GM19025 (cell line): ENCODE results near the gene PANX2.

Experiments
- ATAC-seq: cut with Tn5 transposase; IDR thresholded peaks from one replicate; pipeline ENCODE4 v1.9.1; 2021; ENCODE audit warnings: mild to moderate bottlenecking, low read depth, moderate library complexity; ENCODE audit not compliant: unreplicated experiment

Gene PANX2

DNA sequence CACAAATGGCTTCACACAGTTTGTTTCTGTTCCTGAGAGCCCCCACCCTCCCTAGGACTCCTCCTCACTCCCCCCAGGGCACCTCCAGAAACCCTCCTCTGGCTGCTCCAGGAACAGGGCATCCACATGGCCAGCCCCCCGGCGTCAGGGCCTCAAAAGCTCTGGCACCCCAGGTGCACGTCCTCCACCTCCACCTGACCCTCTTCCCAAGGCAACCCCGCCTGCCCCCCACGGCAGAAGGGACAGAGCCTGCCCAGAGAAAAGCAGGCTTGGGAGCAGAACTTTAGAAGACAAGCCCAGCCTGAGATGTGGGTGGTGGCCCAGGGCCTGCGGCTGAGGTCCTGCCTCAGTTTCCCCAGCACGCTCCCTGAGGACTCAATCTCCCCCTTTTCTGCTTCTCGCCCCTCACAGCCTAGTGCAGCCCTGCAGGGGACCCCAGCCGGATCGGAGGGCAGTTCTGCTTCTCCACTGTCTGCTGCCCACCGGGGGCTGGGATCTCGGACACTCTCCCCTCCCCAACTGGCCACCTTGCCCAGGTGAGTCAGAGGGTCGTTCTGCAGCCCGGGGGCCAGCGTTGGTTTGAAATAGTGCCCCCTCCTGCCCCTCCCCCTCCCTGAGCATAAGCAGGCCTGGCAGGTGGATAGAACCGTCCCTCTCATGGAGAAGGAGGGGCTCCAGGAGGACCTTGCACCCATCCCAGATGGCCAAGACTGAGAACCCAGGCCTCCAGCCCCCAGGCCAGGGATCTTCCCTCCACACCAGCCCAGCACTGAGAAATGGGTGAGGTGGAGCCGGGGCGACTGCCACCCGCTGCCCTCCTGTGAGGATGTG, 12.8 kb downstream of the PANX2 start:
- ATAC-seq = no peak

DNA sequence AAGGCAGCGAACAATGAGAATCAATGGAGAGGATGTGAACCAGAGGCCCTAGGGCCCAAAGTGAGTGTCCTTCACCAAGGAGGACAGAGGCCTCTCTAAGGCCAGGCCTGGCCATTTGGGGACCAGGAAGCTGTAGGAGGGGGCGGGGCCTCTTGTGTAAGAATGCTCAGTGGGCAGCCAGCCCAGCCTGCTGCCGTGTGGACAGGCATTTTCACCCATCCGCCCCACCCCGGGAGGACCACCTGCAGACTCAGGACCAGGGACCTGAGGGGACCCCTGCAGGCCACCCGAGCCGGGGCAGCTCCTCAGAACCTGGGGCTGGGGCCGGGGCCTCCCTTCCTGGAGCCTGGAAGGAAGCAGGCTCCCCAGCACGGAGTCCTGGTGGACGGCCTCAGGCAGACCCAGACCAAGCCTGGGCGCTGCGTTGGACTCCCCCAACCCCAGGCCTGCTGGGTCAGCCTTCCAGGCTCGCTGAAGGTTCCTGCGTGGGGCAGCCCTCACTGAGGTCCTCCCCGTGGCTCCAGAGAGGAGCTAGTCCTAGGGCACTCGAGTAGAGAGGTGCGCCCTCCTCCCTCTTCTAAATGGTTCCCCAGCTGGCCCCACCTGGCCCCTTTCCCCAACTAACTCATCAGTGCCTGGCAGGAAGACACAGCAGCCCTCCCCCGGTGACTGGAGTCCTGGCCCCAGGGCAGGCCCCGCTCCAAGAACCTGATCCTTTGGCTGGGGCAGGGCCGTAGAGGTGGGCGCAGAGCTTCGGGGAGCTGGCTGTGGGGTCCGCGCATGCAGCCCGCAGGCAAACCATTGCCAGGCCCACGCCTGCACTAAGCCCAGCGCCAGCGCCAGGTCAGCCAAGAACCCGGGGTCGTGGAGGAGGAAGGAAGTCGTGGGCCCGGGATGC, 13.7 kb downstream of the PANX2 start:
- ATAC-seq = no peak

DNA sequence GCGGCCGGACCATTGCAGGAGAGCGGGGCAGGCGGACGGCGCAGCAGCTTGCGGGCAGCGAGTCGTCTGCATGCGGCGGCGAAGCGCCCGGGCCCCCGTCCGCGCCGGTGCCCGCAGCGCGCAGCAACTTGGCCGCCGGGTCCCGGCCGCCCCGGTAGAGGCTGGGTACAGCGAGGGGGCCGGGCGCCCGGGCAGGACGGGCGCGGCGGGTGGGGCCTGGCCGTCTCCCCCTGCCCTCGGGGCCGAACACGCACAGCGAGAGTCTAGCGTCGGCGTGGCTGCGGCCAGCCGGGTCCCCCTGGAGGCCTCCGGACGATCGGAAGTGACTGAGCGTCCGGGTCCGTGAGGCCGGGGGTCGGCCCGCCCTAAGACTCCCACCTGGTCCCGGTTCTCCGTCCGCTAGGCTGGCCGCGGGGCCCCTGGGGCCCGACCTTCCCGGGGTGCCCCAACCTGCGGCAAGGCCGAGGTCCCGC, 14.4 kb downstream of the PANX2 start:
- ATAC-seq = no peak

GRCh38 chr22:50185375-50186087, 15.0 kb downstream of the PANX2 start, which contains the start of gene TRABD:
Gene TRABD (plus strand): TSS chr22:50185913. CDS start chr22:50193061, 7,148 bp downstream.
- ATAC-seq = peak; percentile 39

DNA sequence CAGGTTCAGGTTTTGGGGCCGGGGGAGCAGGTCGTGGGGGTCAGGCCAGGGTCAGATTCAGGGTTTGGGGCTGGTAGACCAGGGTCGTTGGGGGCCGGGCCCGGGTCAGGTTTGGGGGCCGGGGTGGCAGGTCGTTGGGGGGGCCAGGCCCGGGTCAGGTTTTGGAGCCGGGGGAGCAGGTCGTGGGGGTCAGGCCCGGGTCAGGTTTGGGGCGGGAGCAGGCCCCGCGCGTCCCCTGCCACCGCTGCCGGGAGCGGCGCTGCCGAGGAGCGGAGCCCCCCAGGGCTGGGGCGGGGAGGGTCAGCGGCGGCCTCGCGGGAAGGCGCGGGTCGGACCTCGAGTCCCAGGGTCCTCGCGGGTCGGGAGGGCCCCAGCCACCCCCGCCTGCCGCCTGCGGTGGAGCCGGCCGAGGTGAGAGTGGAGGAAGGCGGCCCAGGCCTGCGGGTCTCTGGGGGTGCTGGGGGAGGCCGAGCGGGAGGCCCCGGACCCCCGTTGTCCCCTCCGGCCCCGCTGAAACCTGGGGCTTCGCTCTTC, 15.7 kb downstream of the PANX2 start:
- no peak for ATAC-seq

GRCh38 chr22:50186761-50187523, 16.4 kb downstream of the PANX2 start:
- ATAC-seq = no peak

DNA sequence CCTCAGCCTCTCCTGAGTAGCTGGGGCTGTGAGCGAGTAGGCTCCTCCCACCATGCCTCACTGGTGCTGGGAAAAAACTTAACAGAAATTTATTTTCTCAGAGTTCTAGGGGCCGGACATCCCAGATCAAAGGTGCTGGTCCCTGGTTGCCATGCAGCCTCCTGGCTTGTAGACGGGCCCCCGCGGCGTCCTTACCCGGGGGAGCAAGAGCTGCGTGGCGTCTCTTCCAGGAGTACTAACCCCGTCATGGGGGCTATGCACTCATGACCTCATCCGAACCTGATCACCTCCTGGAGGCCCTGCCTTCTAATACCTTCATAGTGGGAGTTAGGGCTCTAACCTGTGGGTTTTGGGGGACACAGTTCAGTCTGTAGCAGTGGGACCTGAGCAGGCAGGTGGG, 17.8 kb downstream of the PANX2 start:
- ATAC-seq = no peak

- no peak for ATAC-seq
These were observed 18.8 kb downstream of the PANX2 start for GRCh38 chr22:50189184-50189848.

DNA sequence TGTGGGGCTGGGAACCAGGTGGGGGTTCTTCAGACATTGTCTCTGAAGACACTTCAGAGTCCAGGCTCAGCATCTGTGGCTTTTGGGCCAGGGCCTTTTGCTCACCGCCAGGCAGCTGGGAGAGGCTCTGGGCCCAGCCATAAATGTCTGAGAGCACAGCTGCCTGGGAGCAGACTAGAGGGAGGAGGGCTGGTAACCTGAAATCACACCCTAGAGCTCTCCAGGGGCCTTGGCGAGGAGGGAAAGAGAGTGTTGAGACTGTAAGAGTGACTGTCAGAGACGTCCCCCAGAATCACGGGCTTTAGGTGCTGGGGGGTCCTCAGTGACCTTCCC, 19.3 kb downstream of the PANX2 start:
- peak; percentile 4 for ATAC-seq

DNA sequence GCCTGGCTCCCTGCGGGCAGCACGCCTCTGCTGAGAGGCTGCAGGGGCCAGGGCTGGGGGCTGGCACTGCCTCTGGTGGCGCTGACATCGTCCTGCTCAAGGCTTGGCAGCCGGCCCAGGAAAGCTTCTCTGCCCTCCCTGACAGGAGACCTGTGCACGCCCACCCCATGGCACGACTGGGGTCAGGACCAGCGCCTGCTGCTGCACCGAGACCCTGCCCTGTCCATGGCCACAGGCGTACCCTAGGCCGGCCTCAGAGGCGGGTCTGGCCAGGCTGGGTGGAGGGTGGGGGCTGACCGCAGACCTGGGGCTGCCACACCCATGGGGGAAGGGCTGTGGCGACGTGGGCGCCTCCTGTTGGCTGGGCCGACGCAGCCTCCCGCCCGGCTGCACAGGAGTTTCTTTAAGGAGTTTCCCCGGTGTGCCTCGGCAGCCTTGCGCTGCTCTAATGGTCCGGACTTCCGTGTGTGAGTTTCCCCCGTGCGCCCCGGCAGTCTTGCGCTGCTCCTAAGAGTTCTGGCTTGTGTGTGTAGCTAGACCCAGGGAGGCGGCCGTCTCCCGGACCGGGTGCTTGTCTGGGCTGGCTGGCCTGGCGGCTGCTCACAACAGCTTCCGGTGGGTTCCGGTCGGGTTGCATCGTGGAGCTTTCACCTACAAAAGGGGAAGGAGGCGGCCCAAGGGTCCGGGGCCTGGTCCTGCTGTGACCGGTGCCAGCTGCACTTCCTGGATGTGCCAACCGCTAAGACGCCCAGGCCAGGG, 19.8 kb downstream of the PANX2 start:
- ATAC-seq = peak; percentile 34

DNA sequence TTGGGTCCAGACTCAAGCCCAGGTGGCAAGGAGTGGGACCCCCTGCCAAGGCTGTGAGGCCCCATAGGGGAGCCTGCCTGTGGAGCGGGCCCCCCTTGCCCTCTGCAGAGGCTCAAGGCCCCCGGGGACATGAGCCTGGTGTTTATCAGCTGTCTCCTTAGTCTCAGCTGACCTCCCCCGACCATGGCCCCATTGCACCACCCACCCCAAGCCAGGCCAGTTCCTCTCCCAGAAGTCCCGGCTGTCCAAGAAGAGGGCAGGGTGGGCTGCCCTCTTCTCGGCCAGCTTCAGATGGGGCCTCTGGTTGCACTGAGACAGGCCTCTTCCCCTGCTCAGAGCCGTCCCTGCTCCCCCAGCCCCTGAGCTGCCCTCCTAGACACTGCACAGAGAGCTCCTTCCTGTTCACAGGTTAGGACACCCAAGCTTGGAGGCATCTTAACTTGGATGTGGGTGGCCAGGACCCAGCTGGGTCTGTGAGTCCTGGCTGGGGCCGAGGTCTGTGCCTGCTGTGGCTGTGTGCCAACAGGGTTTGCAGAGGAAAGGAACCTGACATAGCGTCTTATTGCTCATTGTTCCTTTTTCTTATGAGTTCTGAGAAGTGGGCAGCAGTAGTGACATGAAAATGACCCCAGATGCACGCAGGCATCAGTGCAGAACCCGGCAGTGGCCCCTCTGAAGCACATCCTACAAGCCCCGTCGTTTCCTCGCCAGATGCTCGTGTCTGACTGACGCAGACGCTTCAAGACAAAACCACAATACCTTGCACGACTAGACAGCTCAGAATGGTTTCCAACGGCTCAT, 20.6 kb downstream of the PANX2 start:
- ATAC-seq = no peak

DNA sequence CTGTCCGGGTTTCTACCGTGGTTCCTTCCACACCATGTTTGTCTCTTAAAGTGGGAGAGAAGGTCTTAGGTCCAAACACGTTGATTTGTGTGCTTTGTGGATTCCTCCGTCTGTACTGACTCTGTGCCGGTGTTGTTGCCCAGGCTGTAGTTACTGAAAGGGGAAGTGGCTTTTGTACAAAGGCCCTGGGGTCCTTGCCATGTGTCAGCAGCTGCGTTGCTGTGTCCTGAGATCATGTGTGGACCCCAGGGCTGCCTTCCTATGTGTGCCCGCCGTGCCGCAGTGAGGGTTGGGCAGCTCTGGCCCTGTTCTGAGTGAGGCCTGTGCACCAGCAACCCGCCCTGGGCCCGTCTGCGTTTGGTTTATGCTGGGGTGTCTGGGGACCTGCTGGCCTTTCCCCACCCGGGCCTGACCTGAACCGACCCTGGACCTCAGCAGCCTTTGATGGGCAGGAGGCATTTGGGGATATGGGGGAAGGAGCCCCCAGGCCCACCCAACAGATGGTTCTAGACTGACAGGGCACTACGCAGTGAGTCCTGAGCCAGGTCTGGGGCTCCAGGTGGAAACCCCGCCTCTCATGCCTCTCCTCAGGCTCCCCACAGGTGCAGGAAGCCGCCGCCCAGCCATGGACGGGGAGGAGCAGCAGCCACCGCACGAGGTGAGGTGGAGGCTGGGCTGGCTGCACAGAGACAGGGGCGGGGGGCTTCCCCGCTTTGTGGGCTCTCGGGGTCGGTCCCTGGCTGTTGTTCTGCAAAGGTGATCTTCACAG, 22.1 kb downstream of the PANX2 start:
- no peak for ATAC-seq

DNA sequence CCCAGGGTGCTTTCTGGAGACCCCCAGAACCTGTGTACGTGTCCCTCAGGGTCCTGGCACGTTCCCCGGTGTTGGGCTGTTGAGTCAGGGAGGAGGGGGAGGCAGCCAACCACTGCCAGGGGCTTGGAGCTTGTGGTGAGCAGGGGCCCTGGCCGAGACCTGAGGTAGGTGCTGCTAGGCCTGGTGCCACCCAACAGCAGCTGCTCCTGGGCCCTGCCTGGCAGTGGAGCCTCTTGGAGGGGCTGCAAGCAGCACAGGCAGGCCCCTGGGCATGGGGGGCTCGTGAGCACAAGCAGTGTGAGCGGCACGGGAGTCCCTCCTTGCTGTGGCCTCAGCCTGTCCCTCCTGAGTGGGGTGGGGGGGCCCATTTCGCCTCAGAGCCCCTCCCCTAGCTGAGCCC, 23.1 kb downstream of the PANX2 start:
- ATAC-seq = no peak

DNA sequence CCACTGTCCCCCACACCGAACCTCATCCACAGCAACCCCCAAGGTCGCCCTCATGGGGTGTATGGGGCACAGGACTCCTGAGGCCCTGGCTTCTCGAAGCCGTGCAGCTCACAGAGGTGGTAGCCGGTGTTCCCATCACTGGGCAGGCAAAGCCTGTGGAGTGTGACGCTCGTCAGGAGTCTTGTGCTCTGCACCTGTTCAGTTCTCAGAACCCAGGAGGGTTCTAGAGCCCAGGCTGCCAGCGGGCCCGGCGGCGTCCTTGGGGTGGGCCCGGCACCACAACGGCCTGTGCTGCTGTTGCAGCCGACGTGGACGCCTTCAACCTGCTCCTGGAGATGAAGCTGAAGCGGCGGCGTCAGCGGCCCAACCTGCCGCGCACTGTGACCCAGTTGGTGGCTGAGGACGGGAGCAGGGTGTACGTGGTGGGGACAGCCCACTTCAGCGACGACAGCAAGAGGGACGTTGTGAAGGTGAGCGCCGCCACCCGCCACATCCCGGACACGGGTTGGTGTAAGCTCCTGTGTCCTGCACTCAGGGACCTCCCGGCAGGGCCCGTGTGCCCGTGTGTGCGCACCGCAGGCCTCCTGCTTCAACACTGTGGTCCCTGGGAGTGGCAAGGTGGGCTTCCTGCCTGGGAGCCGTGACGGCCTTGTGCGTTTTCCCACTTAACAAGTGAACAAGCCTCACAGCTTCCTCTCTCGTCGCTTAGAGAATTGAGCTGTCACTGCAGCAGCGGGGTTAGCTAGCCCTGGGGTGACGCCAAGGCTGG, 23.7 kb downstream of the PANX2 start:
- ATAC-seq = no peak

GRCh38 chr22:50196256-50196655, 25.7 kb downstream of the PANX2 start:
- ATAC-seq = no peak
